ENCODE measurements around the gene AKT2.

Gene AKT2

DNA sequence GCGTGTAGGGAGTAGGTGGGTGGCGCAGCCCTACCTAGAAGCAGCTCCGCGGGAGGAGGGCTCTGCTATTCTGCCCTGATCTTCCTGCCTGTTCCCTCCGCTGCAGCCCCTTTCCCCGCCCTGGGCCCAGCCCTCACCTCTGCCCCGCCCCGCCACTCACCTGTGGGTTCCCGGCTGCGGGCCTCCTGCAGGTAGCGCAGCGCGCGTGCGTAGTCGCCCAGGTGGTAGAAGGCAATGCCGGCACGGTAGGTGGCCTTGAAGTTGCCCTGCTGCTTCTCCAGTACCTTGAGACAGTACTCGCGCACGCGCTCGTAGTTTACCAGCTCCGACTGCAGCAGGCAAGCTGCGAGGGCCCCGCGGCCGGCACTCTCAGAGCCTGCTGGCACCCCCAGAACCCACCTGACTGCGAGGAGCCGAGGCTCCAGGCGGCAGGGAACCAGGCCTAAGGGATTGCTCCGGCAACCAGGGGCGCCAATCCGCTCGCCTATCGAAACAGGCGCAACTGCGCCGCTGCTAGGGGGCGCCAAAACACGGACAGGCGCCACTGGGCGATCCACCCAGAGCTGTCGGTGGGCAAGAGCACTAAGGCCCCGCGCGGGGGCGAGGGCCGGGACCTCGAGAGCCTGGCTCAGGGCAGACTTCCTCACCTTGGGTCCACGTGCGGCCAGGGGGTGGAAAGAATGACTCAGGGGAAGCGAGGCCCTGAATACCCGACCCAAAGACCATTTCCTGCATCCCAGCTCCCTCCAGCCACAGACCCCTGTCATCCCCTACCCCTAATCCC, 67.9 kb downstream of the AKT2 start:
- no peak for DNase-seq

DNA sequence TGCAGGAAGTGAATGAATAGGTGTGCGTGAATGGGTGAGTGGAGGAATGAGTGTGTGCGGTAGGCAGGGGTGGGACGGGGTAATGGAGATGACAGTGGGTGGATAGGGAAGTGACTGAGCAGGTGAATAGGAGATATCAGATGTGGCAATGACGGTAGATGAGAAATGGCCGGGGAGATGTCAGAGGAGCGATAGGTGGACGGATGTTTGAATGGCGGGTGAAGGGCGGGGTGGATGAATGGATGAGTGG, 68.4 kb downstream of the AKT2 start:
- DNase-seq, result no peak

DNA sequence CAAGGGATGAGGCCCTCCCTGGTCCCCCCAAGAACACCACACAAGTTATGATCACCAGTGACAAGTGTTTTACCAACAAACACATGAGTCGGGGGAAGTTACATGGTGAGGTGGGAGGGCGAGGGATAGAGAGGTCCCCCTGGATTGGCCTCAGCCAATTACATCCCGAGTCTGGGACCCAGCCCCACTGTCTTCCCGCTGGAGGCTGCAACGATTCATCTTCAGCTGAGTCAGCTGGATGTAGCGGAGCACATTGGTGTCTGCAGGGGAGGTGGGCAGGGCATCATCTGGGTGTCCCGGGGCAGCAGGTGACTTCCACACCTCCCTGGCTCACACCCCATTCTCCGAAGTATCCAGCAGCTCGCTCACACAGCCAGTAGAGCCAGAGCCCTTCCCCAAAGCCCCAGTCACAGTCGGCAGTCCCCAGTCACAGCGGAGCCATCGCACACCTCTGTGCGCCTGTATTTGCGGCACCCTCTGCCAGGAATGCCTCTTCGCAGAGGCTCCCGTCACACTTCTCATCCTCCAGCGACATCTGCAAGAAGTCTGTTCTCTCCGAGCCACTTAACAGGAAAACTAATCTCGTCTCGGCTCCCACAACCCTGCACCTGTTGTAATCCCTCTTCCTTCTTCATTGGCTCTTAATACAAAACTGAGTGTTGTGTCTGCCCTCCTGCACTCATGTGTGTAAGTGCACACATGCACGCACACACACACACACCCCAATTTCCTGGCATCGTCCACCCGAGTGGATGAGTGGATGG, 69.0 kb downstream of the AKT2 start:
- DNase-seq, result no peak

DNA sequence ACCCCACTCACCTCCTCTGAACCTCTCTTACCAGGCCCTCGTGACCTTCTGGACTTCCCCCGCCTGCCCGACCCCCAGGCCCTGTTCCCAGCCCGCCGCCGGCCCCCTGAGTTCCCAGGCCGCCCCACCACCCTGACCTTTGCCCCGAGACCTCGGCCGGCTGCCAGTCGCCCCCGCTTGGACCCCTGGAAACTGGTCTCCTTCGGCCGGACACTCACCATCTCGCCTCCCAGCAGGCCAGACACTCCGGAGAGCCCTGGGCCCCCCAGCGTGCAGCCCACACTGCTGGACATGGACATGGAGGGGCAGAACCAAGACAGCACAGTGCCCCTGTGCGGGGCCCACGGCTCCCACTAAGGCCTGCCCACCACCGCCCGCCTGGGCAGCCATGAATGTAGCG, 70.2 kb downstream of the AKT2 start:
- DNase-seq, result no peak

DNA sequence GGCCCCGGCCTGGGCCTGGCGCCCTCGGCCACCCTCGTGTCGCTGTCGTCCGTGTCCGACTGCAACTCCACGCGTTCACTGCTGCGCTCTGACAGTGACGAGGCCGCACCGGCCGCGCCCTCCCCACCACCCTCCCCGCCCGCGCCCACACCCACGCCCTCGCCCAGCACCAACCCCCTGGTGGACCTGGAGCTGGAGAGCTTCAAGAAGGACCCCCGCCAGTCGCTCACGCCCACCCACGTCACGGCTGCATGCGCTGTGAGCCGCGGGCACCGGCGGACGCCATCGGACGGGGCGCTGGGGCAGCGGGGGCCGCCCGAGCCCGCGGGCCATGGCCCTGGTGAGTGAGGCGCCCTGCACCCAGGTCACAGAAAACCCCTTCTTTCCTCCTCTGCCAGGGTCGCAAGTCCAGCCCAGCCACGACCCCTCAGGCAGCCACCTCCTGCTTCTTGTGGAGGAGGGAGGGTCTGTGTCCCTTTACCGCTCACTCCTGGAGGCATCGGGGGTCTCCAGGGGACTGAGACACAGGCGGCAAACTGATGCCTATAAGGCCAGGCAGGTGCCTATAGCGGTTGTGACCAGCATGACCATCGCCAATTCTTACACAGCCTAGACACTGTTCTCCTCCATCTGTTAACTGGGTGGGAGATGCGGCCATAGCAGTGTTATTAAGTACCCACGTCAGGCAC, 71.1 kb downstream of the AKT2 start:
- DNase-seq, result no peak

DNA sequence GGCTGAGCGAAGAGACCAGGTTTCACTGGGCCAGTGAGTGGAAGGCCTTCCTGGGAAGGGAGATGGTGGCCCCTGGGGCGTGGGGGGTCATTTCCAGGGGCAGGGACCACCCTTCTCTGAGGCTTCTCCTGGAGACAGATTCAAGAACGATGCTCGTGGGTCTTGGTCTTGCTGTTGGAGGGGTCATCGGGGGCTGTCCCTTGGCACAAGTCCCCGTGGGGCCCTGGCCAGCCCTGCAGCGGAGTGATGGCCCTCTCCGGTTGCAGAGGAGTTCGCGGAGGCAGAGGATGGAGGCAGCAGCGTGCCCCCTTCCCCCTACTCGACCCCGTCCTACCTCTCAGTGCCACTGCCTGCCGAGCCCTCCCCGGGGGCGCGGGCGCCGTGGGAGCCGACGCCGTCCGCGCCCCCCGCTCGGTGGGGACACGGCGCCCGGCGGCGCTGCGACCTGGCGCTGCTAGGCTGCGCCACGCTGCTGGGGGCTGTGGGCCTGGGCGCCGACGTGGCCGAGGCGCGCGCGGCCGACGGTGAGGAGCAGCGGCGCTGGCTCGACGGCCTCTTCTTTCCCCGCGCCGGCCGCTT, 71.8 kb downstream of the AKT2 start:
- DNase-seq, result no peak

DNA sequence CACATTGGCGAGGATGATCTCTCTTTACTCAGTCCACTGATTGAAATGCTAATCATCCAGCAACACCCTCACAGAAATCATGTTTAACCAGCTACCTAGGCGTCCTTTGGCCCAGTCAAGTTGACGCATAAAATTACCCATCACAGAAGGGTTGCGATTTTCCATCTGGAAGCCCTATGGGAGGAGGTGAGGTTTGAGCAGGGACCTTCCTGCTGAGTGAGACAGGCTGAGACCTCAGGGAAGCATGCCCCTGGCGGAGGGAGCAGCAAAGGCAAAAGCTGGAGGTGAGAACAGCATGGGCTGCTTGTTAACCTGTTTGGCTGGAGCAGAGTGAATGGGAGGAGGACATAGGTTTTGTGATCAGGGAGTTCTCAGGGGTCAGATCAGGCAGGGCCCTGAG, 74.3 kb downstream of the AKT2 start:
- DNase-seq, result no peak

DNA sequence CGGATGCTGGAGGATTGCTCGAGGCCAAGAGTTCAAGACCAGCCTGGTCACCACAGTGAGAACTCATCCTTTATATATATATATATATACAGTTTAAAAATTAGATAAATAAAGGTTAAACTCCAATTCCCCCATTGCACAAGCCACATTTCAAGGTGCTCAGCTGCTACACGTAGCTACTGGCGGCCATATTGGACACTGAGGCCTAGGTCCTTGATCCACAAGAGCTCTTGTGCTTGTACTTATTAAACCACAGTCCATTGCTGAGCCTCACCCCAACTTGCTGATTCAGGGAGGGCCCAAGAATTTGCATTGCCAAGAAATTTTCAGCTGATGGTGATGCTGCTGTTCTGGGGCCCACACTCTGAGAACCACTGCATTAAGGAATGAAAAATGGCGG, 76.5 kb downstream of the AKT2 start:
- DNase-seq, result no peak

DNA sequence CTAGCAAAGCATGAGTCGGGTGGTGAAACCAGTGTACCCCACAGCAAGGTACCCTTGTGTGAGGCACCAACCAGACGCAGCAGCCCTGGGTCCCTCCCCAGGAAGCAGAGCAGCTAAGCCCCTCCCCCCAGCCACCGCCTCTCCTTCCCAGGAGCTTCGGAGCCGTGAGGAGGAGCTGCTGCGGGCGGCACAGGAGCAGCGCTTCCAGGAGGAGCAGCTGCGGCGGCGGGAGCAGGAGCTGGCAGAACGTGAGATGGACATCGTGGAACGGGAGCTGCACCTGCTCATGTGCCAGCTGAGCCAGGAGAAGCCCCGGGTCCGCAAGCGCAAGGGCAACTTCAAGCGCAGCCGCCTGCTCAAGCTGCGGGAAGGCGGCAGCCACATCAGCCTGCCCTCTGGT, 79.4 kb downstream of the AKT2 start:
- DNase-seq, result no peak

DNA sequence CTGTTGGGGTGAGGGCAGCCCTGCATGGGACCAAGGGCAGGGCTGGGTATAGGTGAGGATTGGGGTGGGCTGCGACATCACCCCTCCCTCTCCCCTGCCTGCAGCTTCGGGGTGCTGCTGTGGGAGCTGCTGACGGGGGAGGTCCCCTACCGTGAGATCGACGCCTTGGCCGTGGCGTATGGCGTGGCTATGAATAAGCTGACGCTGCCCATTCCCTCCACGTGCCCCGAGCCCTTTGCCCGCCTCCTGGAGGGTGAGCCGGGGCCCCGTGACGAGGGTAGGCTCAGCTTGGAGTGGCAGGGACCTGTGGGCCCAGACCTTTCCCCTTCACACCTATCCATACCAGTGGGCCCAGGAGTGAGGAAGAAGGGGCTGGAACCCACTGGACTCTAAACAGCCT, 80.8 kb downstream of the AKT2 start:
- no peak for DNase-seq

DNA sequence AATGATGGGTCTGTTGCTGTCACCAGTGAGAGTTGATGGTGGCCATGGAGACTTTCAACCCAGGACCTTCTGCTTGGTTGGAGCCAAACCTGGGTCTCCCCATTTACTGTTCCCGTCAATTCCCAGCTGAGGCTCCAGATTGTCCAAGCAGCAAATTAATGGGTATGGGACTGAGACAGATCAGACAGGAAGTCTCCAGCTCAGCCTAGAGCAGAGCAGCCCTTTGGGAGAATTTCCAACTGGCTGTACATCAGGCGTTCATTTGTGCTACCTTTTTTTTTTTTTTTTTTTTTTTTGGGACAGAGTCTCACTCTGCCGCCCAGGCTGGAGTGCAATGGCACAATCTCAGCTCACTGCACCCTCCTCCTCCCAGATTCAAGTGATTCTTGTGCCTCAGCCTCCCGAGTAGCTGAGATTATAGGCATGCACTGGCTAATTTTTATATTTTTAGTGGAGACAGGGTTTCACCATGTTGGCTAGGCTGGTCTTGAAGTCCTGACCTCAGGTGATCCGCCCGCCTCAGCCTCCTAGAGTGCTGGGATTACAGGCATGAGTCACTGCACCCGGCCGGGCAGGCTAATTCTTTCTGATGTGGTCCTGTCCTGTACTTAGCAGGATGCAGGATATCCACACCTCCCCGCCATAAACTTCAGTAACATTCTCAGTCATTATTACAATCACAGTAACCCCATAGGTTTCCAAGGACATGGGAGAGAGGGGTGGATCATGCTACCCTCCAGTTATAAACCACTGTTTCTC, 84.6 kb downstream of the AKT2 start:
- no peak for DNase-seq

DNA sequence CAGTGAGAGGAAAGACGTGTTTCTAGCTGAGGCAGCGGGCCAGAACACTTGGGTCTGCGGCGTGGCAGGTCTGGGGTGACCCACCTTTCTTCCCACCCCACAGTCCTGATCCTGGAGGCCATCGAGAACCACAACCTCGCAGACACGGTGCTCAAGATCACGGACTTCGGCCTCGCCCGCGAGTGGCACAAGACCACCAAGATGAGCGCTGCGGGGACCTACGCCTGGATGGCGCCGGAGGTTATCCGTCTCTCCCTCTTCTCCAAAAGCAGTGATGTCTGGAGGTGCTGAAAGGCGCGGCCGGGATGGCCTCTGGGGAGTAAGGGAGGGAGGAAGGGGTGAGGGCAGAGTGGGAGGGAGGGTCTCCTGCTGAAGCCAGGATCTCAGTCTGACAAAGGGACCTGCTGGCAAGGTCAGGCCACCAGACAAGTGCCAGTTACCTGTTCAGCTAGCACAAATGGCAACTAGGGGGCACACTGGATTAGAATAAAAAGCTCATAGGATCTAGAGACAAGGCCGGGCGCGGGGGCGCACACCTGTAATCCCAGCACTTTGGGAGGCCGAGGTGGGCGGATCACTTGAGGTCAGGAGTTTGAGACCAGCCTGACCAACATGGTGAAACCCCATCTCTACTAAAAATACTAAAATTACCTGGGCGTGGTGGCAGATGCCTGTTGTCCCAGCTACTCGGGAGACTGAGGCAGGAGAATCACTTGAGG, 86.7 kb downstream of the AKT2 start:
- DNase-seq, result no peak

DNA sequence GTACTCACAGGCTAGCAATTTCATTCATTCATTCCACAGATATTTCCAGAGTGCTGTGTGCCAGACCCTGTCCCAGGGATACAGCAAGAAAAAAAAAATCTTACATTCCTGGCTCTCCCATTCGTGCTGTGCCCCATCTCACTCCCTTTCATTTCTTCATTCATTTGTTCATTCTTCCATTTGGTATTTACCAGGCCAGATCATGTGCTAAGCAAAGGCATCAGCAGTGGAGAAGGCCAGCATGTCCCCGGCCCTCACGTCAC, 91.6 kb downstream of the AKT2 start:
- no peak for DNase-seq

DNA sequence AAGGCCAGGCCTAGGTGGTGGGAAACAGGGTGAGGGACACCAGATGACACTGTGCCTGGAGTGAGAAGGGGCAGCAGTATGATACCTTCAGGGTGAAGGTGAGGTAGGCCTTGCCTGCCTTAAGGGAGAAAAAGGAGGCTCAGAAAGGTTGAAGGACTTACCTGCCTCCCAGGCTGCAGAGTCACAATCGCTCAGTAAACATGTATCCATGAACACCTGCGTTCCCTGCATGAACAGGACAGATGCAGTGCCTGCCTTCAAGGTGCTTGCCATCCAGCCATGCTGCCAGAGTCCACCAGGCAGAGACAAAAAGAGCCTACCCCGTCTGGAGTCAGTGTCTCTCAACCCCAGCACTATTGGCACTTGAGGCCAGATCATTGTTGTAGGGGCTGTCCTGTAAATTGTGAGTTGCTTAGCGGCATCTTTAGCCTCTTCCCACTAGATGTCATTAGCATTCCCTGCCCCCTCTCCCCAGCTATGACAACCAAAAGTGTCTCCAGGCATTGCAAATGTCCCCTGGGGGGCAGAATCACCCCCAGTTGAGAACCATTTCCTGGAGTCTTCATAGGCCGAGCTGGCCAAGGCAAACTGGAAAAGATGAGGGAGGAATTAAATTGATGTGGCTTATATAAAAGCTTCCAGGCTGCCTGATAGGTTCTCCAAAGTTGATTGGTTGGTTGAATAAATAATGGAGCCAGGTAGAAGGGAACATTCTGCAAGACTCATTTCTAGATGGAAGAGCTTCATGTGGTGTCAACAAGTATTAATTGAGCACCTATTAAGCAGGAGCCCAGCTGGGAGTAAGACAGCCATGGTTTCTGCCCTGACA, 92.2 kb downstream of the AKT2 start:
- no peak for DNase-seq

DNA sequence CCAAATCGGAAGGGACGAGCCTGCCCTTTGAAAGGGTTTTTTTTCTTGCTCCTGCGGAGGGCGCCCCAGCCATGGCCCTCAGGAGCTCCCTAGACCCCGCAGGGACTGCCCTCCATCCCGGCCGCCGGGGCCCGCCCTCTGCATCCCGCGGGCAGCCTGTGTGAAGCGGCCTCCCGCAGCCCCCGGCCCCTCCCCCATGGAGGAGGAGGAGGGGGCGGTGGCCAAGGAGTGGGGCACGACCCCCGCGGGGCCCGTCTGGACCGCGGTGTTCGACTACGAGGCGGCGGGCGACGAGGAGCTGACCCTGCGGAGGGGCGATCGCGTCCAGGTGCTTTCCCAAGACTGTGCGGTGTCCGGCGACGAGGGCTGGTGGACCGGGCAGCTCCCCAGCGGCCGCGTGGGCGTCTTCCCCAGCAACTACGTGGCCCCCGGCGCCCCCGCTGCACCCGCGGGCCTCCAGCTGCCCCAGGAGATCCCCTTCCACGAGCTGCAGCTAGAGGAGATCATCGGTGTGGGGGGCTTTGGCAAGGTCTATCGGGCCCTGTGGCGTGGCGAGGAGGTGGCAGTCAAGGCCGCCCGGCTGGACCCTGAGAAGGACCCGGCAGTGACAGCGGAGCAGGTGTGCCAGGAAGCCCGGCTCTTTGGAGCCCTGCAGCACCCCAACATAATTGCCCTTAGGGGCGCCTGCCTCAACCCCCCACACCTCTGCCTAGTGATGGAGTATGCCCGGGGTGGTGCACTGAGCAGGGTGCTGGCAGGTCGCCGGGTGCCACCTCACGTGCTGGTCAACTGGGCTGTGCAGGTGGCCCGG, 93.1 kb downstream of the AKT2 start:
- no peak for DNase-seq

DNA sequence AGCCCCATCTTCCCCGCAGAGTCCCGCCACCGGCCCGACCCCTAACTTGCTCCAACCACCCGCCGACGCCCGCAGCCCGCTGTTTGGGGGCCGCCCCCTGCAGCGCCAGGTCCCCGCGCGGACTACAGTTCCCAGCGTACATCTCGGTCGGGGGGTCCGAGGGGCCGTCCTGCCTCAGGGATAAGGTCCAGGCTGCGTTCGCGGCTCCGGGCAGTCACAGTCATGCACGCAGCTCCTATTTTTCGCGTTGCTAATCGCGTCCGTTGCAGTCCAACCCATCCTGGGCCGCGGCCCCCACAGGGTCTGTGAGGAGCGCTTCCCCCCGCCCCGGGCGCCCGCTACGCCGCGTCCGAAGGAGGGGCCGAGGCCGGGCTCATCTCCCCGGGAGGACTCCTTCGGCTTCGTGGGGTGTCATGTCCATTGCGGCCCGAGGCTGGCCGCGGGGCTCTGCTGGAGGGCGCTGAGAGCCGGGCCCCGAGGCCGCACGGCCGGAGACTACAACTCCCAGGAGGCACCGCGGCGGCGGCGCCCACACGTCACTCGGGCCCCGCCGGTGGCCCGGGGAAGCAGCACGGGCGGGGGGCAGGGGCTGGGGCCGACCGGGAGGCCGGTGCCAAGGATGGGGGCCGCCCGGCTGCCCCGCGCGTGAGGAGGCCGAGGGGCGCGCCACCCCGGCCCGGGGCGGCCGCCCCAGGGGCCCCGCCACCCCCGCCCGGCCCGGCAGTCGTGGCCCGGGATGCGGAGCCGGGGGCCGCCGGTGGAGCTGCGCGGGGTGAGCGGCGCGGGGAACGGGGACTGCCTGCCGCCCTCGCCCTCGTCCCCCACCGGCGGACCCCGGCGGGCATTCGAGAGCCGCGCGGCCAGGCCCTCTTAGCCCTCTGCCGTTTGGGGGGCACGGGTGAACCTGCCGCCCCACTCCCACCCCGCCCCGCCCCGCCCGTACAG, 94.0 kb downstream of the AKT2 start, which contains the start of gene MAP3K10:
MAP3K10 (plus strand) TSS at position 536 of the 945 bp plus-strand sequence. CDS start 606 bp downstream, outside the sequence.
- peak; percentile 65 for DNase-seq

DNA sequence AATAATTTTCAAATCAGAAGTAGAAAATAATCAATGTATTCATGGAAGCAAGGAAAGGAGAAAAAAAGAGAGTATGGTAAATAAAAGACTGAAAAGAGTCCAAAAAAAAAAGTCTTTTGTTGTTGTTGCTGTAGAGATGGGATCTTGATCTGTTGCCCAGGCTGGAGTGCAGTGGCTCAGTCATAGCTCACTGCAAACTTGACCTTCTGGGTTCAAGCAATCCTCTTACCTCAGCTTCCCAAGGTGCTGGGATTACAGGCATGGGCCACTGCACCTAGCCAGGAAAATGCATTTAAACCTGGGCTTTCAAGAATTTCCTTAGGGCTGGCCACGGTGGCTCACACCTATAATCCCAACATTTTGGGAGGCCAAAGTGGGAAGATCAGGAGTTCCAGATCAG, 100.9 kb downstream of the AKT2 start:
- no peak for DNase-seq

Data from T-helper 9 cell (primary cell).